GM23338 (cell line): ENCODE data around the gene RELL1.

Source experiments
- CTCF ChIP-seq, 2 experiments: fragments of 200-600 bp in 1 of 2; sonication (generic) in 1 of 2; conservative IDR thresholded peaks; 2 replicates each; pipeline versions ENCODE4 v1.5.1 to v1.6.1; 2016 to 2017; ENCODE audit warnings: antibody characterized with exemption in 2 of 2, low read depth in 2 of 2, mild to moderate bottlenecking in 2 of 2, moderate library complexity in 1 of 2
- EZH2 ChIP-seq: fragments of 200-600 bp; sonication (generic); IDR thresholded peaks from one replicate; pipeline ENCODE4 v1.8.0; 2017; ENCODE audit warnings: antibody characterized with exemption, mild to moderate bottlenecking, low read depth; ENCODE audit not compliant: unreplicated experiment
- EZH2phosphoT487 ChIP-seq: fragments of 200-600 bp; sonication (generic); IDR thresholded peaks from one replicate; pipeline ENCODE4 v1.8.1; 2018; ENCODE audit warnings: antibody characterized with exemption; ENCODE audit not compliant: unreplicated experiment

GRCh38 chr4:37641886-37642849 lies 44.0 kb downstream of the RELL1 start:
- TF ChIP-seq CTCF (conservative IDR thresholded peaks at IDR 0.05; ENCODE audit: low read depth in 2 of 2) (no peak), EZH2 (no peak), EZH2phosphoT487 (no peak)
